Fibroblast of lung (primary cell): Measurements from ENCODE around the gene OR1A2. TPM values are rescaled to one million over a fixed set of nuclear protein-coding genes. Genes with fewer than 3 reads are reported as not detected.
"Not testable (repeated sequence)": the region's sequence is repeated elsewhere in the genome, so short reads cannot be mapped to it uniquely, and the experiment has no call there.

Source experiments
- DNase-seq, 2 donors: peaks; one replicate each; pipeline versions ENCODE4 v3.0.0 to v3.0.0-alpha.2; 2010; ENCODE audit warnings: low read depth in 2 of 2
- H2AFZ ChIP-seq: 2 replicates; pipeline ENCODE4 v1.5.1; 2012; ENCODE audit warnings: low read length, control low read depth, inconsistent platforms
- H3K27ac ChIP-seq: 2 replicates; pipeline ENCODE4 v1.5.1; 2011; ENCODE audit warnings: low read length, control low read depth; ENCODE audit not compliant: insufficient read depth
- H3K27me3 ChIP-seq: 2 replicates; pipeline ENCODE4 v1.5.1; 2011; ENCODE audit warnings: mild to moderate bottlenecking, low read length; ENCODE audit not compliant: control insufficient read depth, insufficient read depth
- H3K36me3 ChIP-seq: 2 replicates; pipeline ENCODE4 v1.5.1; 2011; ENCODE audit warnings: low read length; ENCODE audit not compliant: control insufficient read depth, insufficient read depth
- H3K4me1 ChIP-seq: 2 replicates; pipeline ENCODE4 v1.5.1; 2011; ENCODE audit warnings: low read length; ENCODE audit not compliant: control insufficient read depth, insufficient read depth; ENCODE audit errors: extremely low read depth
- H3K4me2 ChIP-seq: 2 replicates; pipeline ENCODE4 v1.5.1; 2011; ENCODE audit warnings: low read length, control low read depth; ENCODE audit not compliant: insufficient read depth; ENCODE audit errors: extremely low read depth
- H3K4me3 ChIP-seq, 4 experiments: fragments of 200-600 bp in 1 of 4; sonication (generic) in 1 of 4; replicated peaks in 1 of 4; 2 replicates each; pipeline ENCODE4 v1.5.1; 2011 to 2016; ENCODE audit warnings: low read length in 4 of 4, low read depth in 3 of 4, mild to moderate bottlenecking in 3 of 4, control low read depth in 2 of 4, inconsistent platforms in 1 of 4, mixed read lengths in 1 of 4; ENCODE audit not compliant: insufficient read depth in 1 of 4; ENCODE audit errors: control extremely low read depth in 1 of 4
- H3K79me2 ChIP-seq: 2 replicates; pipeline ENCODE4 v1.5.1; 2012; ENCODE audit warnings: mild to moderate bottlenecking, low read length, inconsistent platforms; ENCODE audit not compliant: control insufficient read depth, insufficient read depth
- H3K9ac ChIP-seq: 2 replicates; pipeline ENCODE4 v1.5.1; 2011; ENCODE audit warnings: mild to moderate bottlenecking, low read length, control low read depth; ENCODE audit not compliant: insufficient read depth
- H3K9me3 ChIP-seq: 2 replicates; pipeline ENCODE4 v1.5.1; 2012; ENCODE audit warnings: low read depth, low read length; ENCODE audit not compliant: control insufficient read depth, insufficient read depth
- H4K20me1 ChIP-seq: 2 replicates; pipeline ENCODE4 v1.5.1; 2011; ENCODE audit warnings: low read length; ENCODE audit not compliant: control insufficient read depth, insufficient read depth; ENCODE audit errors: extremely low read depth
- EZH2 ChIP-seq: IDR thresholded peaks from 2 replicates; pipeline ENCODE4 v1.5.1; 2012; ENCODE audit warnings: low read length, control low read depth, mild to moderate bottlenecking; ENCODE audit errors: missing control alignments
- polyA plus RNA-seq, 2 donors: library from polyadenylated mRNA; depleted of rRNA in 1 of 2; stranded (reverse) in 1 of 2; unstranded in 1 of 2; fragments of >200 nt; gene quantifications; 2 replicates each; pipeline ENCODE4 v1.2.1, GENCODE V29; 2011 to 2012; ENCODE audit warnings: missing spikeins in 1 of 2
- total RNA-seq: library from RNA; depleted of rRNA; stranded (reverse); fragments of >200 nt; gene quantifications from 2 replicates; pipeline ENCODE4 v1.2.1, GENCODE V29; 2014
- TF ChIP-seq, protein P1 (sequence below), 2 donors: IDR thresholded peaks in 1 of 2; conservative IDR thresholded peaks in 1 of 2; 1 replicate in 1 of 2; 2 replicates in 1 of 2; pipeline ENCODE4 v1.5.1; 2011 to 2012; ENCODE audit warnings: low read length in 2 of 2, control low read depth in 1 of 2, inconsistent platforms in 1 of 2, low read depth in 1 of 2, mild to moderate bottlenecking in 1 of 2

The OR1A2 gene
- total and polyA plus RNA-seq, 2 donors (not counting 1 experiment from before 2014, with no cell fraction given): not detected

DNA sequence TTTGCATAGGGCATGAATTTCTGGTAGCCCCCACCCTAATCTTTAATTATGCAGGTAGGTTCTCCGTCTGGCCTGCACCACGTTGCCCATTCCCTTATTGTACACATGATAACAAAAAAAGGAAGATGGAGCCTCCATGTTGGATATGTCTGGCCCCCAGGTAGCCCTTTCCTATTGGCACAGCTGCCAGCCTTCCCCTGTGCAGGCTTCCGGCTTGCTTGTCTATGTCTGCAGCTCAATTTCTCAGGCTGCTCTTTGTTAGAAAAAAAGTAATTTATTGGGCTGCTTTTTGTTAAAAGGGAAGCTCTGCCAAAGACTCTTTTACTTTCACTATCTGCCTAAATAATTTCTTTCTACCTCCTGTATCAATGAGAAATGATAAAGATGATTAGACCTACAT lies 15.7 kb downstream of the OR1A2 start:
- no peak for DNase-seq
- H3K4me1 ChIP-seq: no peaks in the 10 kb centered on the region
- H3K4me2 ChIP-seq: no peak overlapping the region
- no peaks in the 10 kb centered on the region for H4K20me1 ChIP-seq
- TF ChIP-seq EZH2: no peak
- TF ChIP-seq, protein P1, sequence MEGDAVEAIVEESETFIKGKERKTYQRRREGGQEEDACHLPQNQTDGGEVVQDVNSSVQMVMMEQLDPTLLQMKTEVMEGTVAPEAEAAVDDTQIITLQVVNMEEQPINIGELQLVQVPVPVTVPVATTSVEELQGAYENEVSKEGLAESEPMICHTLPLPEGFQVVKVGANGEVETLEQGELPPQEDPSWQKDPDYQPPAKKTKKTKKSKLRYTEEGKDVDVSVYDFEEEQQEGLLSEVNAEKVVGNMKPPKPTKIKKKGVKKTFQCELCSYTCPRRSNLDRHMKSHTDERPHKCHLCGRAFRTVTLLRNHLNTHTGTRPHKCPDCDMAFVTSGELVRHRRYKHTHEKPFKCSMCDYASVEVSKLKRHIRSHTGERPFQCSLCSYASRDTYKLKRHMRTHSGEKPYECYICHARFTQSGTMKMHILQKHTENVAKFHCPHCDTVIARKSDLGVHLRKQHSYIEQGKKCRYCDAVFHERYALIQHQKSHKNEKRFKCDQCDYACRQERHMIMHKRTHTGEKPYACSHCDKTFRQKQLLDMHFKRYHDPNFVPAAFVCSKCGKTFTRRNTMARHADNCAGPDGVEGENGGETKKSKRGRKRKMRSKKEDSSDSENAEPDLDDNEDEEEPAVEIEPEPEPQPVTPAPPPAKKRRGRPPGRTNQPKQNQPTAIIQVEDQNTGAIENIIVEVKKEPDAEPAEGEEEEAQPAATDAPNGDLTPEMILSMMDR (conservative IDR thresholded peaks at IDR 0.05 in 1 of 2, IDR thresholded peaks at IDR 0.05 in 1 of 2; ENCODE audit: low read depth in 1 of 2, low read length in 2 of 2): no peak
- H3K36me3 ChIP-seq: no peaks in the 10 kb centered on the region
- H3K9me3 ChIP-seq: no peaks in the 10 kb centered on the region
- no peak overlapping the region for H3K9ac ChIP-seq
- no peaks in the 10 kb centered on the region for H3K27me3 ChIP-seq
- H3K4me3 ChIP-seq: no peak overlapping the region
- no peaks in the 10 kb centered on the region for H3K79me2 ChIP-seq
- H2AFZ ChIP-seq: no peak overlapping the region
- no peak overlapping the region for H3K27ac ChIP-seq

DNA sequence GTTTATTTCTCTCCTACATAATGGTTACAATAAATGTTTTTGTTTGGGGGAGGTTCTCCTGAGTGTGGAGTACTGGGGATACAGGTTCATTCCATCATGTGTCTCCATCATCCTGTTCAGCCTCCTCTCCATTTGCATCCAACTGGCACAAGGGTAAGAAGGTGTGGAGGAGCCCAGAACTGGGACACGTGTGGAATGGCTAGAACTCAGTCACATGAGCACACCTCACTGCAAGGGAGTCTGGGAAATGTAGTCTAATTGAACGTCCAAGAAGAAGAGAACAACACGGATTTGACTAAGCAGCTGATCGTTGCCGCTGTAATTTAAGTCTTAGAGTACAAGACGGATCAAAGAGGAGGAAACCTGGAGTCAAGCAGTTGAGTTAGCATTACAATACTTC lies 16.3 kb downstream of the OR1A2 start:
- no peaks in the 10 kb centered on the region for H3K79me2 ChIP-seq
- H3K36me3 ChIP-seq: no peaks in the 10 kb centered on the region
- no peak for TF ChIP-seq EZH2
- TF ChIP-seq, protein P1 (conservative IDR thresholded peaks at IDR 0.05 in 1 of 2, IDR thresholded peaks at IDR 0.05 in 1 of 2; ENCODE audit: low read depth in 1 of 2, low read length in 2 of 2): no peak
- no peak overlapping the region for H3K9ac ChIP-seq
- no peak overlapping the region for H3K27ac ChIP-seq
- H2AFZ ChIP-seq: no peak overlapping the region
- no peaks in the 10 kb centered on the region for H3K27me3 ChIP-seq
- H3K9me3 ChIP-seq: no peaks in the 10 kb centered on the region
- no peak for DNase-seq
- H3K4me1 ChIP-seq: no peaks in the 10 kb centered on the region
- H4K20me1 ChIP-seq: no peaks in the 10 kb centered on the region
- H3K4me2 ChIP-seq: no peak overlapping the region
- no peak overlapping the region for H3K4me3 ChIP-seq

DNA sequence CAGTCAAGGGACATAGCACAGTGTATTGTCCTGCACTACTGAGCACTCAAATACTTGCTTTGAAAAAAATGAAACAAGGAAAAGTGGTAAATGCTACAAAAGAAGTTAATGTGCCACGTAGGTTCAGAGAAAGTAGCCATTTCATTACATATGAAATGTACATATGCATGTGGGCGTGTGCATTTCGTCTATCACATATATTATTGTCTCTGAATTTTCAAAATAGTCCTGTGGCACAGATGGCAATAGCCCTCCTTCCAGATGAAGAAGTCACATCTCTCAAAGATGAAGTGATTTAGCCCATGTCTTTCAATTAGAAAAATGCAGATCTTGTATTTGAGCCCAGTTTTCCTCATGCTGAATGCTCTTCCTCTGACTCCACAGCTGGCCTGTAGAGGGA lies 22.7 kb downstream of the OR1A2 start:
- not testable (repeated sequence) for H3K4me3 ChIP-seq, H3K4me1 ChIP-seq, H4K20me1 ChIP-seq, H3K27me3 ChIP-seq, H3K27ac ChIP-seq, H3K4me2 ChIP-seq, H2AFZ ChIP-seq, H3K9ac ChIP-seq, H3K79me2 ChIP-seq, H3K36me3 ChIP-seq, H3K9me3 ChIP-seq, DNase-seq
